ENCODE measurements around the gene DKKL1.
"Not testable (repeated sequence)": the region's sequence is repeated elsewhere in the genome, so short reads cannot be mapped to it uniquely, and the experiment has no call there.

Gene DKKL1

DNA sequence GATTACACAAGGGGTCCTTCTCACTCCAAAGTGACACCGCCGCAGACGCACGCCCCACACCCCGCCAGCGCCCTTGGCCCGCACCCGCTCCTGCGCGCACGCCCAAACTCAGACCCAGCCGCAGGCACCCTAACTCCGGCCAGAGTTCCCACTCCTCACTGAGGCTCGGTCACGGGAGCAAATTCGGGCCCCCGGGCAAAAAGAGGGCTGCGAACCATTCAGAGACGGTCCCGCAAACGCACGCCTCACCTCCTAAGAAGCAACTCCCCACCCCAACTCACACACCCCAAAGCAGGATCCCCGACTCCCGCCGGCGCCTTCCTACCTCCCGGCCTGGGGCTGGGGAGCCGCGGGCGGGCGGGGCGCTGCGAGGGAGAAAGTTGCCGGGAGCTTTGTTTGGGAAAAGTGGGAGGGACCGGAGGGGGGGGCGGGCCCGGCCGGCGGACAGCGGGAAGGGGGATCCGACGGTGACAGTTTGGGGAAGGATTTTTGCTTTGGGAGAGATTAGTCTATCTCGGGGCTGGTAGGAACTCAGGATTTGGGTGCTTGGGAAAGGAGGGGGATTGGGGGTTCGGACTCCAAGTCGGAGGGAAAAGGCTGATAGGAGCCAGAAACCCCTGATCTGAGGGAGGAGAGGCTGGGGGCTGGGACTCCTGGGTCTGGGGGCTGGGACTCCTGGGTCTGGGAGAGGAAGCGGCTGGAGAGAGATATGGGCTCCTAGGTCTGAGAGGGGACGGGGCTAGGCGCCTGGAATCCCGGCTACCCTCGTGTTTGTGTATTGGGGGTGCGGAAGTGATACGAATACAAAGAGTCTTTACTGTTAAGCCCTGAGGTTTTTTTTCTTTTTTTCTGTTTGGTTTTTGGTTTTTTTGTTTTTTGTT lies 1.4 kb upstream of the DKKL1 start, which contains the start of gene TEAD2:
Gene TEAD2 (minus strand): TSS at position 369 of the 881 bp plus-strand sequence. CDS start 2,341 bp downstream, outside the sequence.
- DNase-seq = peak; percentile 11

DNA sequence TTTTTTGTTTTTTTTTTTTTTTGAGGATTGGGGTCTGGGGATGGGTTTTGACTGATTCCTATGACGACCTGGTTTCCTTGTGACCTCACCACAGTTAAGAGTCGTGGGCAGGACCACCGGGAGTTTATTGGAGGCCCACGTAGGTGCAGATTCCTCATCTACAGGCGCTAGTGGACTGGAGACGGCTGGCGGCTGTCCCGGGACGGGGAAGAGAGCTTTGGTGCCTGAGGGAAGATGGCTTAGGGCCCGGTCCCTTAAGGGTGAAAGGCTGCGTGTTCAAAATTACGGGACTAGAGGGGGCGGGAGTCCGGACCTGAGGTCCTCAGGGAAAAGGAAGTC lies 779 bp upstream of the DKKL1 start:
- DNase-seq = no peak

DNA sequence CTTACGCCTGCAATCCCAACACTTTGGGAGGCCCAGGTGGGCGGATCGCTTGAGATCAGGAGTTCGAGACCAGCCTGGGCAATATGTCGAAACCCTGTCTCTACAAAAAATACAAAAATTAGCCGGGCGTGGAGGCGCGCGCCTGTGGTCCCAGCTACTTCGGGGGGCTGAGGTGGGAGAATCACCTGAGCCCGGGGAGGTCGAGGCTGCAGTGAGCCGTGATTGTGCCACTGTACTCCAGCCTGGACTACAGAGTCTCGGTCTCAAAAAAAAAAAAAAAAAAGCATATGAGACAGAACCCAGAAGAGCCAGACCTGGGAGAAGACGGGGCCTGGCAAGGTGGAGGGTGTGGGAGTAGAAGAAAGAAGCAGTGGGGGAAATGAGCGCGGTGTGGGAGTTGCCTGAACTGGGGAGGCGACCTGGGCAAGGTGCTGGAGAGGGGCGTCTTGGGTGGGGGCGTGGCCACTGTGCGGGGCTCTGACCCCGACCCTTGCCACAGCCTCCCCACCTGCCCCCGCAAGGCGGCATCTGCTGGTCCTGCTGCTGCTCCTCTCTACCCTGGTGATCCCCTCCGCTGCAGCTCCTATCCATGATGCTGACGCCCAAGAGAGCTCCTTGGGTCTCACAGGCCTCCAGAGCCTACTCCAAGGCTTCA lies 533 bp downstream of the DKKL1 start:
- no peak for DNase-seq

DNA sequence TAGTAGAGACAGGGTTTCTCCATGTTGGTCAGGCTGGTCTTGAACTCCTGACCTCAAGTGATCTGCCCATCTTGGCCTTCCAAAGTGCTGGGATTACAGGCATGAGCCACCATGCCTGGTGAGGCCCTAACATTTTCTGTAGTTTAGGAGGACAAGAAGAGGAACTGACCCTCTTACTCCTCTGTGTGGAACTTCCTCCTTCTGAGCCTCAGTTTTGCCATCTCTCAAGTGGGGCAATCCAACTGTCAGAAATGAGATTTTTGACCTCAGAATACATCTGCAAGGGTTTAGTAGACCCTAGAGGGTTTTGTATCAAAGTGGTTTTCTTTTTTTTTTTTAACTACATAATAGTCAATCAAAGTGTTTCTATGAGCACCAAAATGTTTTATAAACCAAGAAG lies 2.4 kb downstream of the DKKL1 start:
- no peak for DNase-seq

DNA sequence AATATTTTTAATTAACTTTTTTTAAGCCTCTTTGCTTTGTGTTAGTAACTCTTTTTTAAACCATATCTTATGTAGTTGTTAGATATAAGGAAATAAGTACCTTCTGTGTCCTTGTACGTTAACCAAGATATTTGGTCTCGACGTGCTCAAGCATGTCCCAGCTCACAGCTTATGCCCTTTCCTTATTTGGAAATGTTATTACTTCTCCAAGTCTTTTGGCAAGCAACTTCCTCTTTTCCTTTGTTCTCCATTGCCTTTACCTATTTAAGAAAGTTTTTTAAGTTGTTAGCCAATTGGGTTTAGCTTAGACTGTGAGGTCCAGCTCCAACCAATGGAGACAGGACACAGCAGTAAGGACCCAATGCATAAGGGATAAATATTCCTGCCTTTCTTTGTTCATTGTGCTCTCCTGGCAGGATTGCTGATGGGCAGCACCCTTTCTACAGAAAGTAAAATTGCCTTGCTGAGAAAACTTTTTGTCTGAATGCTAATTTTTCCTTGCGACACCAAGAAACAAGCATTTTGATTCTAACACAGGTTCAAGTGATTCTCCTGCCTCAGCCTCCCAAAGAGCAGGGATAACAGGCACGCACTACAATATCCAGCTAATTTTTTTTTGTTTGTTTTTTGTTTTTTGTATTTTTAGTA lies 5.2 kb downstream of the DKKL1 start:
- DNase-seq = no peak

DNA sequence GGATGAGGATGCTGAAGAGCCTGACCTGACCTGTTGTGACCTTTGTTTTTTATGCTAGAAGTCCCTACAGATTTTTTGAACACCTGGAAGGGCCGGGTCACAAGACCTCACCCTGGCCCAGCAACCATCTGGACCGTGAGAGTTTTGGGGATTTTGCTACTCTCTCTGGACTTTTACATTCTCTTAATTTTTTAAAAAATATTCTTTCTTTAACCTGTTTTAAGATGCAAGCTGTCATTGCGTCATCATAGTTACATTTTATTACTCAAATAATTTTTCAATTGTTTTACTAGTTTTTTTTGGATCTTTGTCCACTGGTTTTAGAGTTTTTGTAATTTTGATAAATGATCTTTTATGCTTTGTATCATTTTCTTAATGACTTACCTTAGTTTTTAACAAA lies 7.5 kb downstream of the DKKL1 start:
- DNase-seq = no peak

DNA sequence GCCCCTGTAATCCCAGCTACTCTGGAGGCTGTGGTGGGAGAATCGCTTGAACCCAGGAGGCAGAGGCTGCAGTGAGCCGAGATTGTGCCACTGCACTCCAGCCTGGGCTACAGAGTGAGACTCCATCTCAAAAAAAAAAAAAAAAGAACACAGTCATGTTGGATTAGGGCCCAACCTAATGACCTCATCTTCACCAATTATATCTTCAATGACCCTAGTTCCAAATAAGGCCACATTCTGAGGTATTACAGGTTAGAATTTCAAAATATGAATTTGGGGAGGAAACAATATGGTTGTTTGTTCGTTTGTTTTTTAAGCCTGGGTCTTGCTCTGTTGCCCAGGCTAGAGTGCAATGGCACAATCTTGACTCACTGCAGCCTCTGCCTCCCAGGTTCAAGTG lies 9.5 kb downstream of the DKKL1 start:
- DNase-seq = not testable (repeated sequence)

DNA sequence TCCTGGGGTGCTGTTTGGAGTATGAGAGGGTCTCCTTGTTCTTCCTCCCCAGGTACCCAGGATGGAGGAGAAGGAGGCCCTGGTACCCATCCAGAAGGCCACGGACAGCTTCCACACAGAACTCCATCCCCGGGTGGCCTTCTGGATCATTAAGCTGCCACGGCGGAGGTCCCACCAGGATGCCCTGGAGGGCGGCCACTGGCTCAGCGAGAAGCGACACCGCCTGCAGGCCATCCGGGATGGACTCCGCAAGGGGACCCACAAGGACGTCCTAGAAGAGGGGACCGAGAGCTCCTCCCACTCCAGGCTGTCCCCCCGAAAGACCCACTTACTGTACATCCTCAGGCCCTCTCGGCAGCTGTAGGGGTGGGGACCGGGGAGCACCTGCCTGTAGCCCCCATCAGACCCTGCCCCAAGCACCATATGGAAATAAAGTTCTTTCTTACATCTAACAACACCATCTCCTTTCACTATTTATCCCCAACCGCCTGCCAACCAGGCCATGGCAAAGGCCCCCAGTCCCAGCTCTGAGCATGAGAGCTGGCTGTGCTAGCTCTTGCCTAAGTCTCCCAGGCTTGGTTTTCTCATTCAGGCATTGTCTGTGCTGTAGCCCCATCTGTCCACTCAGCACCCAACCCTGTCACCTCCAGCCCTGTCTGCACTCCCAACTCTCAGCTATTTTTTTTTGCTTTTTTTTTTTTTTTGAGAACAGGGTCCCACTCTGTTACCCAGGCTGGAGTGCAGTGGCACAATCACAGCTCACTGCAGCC lies 11.2 kb downstream of the DKKL1 start:
- DNase-seq = no peak

DNA sequence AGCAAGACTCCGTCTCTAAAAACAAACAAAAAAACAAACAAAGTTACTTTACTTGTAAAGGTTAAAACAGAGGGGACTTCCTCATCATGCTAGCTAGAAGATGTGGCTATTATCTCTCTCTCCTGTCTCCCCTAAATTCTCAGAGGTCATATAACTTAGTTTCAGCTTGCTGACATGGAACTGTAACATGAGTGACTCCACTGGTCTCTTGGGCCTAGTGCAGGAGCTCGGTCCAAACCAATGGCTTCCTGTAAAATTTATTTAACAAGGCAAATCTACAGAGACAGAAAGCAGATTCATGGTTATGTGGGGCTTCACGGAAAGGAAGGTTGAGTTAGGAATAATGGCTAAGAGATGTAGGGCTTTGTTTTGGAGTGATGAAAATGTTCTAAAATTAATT lies 14.8 kb downstream of the DKKL1 start:
- DNase-seq = no peak

DNA sequence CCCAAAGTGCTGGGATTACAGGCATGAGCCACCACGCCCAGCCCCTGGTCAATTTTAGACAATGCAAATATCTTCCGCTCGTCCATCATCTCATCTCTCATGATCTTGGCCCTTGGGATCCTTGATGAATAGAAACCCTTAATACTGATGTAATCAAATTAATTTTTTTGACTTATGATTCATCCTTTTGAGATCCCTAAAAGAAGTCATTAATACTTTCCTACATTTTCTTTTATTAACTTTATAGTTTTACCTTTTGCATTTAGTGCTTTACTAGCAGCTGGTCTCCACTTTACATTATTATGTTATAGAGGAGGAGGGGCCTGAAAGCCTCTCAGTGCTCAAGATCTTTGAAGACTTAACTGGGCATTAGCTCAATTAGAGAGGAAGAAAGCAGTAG lies 16.7 kb downstream of the DKKL1 start:
- no peak for DNase-seq

DNA sequence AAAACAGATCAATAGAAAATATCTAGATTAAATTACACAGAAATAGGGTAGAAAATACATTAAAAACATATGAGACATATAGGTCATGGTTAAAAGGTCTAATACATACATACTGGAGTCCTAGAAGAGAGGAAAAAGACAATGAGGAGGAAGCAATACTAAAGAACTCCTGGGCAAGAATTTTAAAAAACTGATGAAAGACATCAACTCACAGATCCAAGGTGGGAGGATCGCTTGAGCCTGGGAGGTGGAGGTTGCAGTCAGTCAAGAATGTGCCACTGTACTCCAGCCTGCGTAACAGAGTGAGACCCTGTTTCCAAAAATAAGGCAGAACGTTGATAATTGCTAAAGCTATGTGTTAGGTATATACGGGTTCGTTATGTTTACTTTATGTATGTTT lies 19.0 kb downstream of the DKKL1 start:
- no peak for DNase-seq

DNA sequence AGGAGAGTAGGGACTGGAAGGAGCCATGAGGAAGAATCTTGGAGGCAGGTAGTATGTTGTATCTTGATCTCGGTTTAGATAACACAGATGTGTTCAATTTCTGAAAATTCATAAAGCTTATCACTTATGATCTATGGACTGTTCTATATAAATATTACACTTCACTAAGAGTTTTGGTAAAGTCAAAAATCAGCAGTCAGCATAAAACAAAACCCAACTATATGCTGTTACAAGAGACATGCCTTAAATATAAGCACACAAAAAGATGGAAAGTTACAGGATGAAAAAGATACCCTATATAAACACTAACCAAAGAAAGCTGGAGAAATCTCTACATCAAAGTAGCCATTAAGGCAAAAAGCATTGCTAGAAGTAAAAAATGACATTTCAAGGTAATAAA lies 19.9 kb downstream of the DKKL1 start:
- DNase-seq = no peak

DNA sequence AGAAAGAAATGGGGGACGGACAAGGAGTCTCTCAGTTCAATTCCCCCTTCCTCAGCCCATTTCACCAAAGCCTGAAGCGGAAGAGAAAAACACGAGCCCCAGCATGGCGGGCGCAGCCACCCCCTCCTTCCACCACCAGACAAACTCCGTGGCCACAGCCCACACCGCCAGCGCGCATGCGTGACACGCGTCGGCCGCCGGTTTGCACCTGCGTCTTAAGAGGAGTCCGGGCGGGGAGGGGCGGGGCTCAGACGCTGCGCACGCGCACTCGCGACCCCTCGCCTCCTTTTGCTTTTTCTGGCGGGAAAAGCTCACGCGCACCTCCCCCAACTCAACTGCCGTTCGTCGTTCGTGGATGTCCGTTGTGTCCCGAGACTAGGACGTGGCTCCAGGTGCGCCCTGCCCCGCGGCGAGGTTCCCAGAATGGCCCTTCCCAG lies 24.3 kb downstream of the DKKL1 start, which contains the start of gene KASH5:
Gene KASH5 (plus strand): TSS at position 314 of the 437 bp plus-strand sequence. CDS start 2,635 bp downstream, outside the sequence.
- peak; percentile 81 for DNase-seq

DNA sequence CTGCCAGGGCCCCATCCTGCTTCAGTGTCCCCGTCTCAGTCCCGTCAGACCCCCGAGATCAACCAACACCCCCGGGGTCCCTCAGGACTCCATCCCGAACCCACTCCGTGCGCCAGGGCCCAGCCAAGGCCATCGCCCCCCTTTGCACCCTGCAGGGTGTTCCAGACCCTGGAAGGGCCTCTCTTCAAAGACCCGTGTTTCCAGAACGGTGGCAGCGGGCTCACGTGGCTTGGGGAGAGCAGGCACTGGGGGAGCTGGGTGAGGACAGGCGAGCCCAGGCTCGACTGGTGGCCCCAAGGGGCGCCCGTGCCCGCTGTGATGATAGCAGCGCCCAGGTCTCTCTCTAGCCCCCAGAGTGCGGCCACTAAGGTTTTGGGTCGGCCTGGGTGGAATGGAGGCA lies 25.7 kb downstream of the DKKL1 start:
- no peak for DNase-seq

DNA sequence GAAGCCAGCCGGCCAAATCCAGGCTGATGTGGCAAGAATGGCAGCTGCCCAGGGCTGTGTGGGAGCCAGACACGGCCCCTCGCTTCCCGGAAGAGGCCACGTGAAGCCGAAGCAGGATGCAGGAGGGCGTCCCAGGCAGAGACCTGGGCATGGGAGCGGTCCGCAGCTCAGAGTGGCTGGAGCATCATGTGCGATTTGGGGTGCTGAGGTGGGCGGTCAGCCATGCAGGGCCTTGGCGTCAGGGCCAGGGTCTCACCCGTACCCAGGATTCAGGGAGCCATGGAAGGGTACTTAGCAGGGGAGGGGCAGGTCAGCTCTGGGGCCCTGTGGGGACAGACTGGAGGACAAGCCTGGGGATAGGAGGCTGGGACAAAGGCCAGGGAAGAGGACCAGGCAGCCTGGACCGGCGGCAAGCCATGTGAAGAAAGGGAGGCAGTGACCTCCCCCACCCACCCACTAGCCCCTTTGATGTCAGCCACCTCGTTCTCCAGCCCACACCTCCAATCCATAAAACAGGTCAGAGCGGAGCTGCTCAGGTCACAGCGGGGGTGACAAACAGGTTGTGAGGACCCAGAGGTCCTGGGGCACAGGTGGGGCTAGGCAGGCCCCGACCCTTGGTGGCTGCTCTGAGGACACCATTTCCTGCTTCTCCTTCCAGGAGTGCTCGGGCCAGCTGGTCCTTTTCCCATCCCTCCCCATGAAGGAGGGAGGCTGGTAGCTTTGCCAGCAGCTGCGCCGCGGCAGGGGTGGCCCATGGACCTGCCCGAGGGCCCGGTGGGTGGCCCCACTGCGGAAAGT lies 26.7 kb downstream of the DKKL1 start:
- no peak for DNase-seq

DNA sequence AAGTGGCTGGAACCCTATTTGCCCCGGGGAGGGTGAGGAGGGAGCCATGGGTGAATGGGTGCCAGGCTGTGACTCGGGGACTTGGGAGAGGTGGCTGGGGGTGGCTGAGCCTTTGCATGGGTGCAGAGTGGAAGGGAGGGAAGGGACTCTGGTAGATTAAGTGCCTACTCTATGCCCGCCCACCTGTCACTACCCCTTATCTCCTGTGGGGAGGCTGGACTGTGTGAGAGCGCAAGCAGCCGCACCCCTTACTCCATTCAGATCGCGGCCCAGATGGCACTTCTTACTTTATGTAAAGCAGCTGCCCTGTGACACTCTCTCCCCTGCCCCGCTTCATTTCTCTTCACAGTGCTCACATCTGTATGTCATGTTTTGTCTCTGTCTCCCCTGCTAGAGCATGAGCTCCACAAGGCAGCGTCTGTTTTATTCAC lies 27.3 kb downstream of the DKKL1 start:
- DNase-seq = no peak

DNA sequence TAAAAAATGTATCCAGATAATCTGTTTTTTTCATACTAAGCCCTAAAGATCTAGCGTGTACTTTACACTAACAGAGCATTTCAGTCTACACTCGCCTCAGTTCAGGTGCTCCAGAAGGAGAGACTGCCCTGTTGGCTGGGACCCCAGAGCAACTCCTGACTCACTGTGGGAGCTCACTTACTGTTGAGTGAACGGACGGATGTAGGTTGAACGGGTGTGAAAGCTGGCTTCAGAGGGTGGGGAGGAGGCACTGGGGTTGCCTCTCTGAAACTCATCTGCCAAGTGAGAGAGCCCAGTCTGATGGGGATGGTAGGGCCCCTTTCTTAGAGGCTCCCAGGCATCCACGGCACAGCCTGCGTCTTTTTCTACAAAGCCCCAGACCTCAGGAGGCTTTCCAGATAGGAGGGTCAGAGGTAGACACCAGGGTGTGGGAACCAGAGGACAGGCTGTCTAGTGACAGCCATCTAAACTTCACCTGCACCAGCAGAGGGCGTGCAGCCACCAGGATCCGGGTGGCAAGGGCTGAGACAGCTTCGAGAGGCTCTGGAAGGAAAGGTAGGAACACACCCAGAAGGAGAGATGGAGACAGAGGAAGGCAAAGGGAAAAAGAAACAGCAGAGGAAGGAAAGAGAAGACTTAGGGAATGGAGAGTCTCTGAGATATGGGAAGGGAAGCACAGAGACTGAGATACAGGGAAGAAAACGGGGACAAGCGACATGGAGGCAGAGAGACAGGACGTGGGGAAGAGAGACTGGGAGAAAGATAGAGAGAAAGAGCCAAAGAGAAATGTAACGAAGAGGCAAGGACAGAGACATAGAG lies 28.1 kb downstream of the DKKL1 start:
- DNase-seq = peak; percentile 79

DNA sequence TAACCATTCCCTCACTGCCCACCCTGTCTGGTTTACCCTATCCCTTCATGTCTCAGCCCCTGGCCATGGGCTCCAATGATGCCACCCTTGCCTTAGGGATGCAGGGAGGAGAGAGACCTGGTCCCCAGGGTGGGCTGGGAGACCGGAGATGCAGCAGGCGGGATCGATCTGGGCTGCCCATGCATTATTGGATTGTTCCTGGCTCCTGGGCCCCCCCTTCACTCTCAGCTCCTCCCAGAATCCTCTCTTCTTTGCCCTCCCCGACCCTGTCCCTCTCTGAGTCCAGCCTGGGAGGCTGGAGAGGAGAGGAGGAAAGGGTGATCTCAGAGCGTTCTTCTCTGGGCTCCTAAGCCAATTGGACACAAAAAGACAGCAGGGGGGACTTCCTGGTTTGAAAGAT lies 30.2 kb downstream of the DKKL1 start:
- no peak for DNase-seq

DNA sequence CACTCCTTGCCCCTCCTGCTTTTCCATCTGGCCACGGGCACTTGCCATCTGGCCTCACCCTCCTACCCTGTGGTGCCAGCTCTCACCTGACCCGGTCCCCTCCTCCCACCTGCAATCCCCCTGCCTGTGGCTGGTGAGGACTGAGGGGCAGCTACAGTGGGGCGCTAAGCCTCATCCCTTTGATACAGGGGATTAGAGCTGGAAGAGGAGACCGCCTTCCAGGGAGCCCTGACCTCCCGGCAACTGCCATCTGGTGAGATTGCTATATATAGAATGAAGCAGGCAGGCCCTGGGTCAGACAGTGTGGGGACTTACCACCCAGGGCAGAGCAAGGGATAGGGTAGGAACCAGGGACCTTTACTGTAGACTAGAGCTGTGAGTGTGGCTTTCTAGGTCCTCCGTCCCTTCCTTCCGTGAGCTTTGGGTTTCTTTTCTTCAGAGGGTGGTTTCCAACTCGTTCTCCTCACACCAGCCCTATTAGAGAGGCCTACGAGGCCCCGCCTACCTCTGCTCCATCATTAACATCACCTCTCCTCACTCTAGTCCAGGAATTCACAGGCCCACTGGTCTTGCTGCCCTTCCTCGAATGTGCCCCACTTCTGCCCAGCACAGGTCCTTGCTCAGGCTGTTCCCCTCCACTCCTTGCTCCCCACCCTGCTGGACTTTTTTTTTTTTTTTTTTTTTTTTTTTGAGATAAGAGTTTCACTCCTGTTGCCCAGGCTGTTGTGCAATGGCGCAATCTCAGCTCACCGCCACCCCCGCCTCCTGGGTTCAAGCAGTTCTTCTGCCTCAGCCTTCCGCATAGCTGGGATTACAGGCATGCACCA lies 32.1 kb downstream of the DKKL1 start:
- no peak for DNase-seq
